Measurements from ENCODE around the gene FARP1. TPM values are rescaled to one million over a fixed set of nuclear protein-coding genes. Genes with fewer than 3 reads are reported as not detected.

The FARP1 gene
- total and polyA plus RNA-seq, 2 of the 13 experiments (the other 11 are each of a cell fraction or from before 2014, with no cell fraction given) = 70.6 to 126 TPM

- peak; percentile 46 for TF ChIP-seq TEAD3 (CRISPR knock-in tag; optimal IDR thresholded peaks at IDR 0.05; ENCODE audit: borderline replicate concordance)
- TF ChIP-seq REST (IDR thresholded peaks at IDR 0.05; ENCODE audit: borderline replicate concordance in 1 of 2, low read depth in 1 of 2, low read length in 2 of 2) = no peak
- no peak; the same call in 1 of the 2 replicates for TF ChIP-seq ARID4A (CRISPR knock-in tag; IDR thresholded peaks at IDR 0.05; ENCODE audit: borderline replicate concordance)
- no peak for TF ChIP-seq ZNF616 (CRISPR knock-in tag; IDR thresholded peaks at IDR 0.05; ENCODE audit: low read depth)
- no peak for TF ChIP-seq ZNF441 (CRISPR knock-in tag; IDR thresholded peaks at IDR 0.05; ENCODE audit: borderline replicate concordance)
- no peak for TF ChIP-seq BCLAF1 (IDR thresholded peaks at IDR 0.05)
- TF ChIP-seq CENPX (CRISPR knock-in tag; IDR thresholded peaks at IDR 0.05) = no peak
- no peak for TF ChIP-seq RBFOX2 (IDR thresholded peaks at IDR 0.05; ENCODE audit: low read depth, low read length)
- no peak for TF ChIP-seq FOXJ3 (CRISPR knock-in tag; IDR thresholded peaks at IDR 0.05; ENCODE audit: borderline replicate concordance)
- TF ChIP-seq NKX3-1 (CRISPR knock-in tag; IDR thresholded peaks at IDR 0.05) = no peak
- TF ChIP-seq PAXIP1 (CRISPR knock-in tag; conservative IDR thresholded peaks at IDR 0.05) = no peak
- TF ChIP-seq MAFG (CRISPR knock-in tag; IDR thresholded peaks at IDR 0.05) = no peak
- TF ChIP-seq RXRB (CRISPR knock-in tag; IDR thresholded peaks at IDR 0.05; ENCODE audit: borderline replicate concordance) = no peak
Observed at GRCh38 chr13:98445340-98446233, 302.7 kb downstream of the FARP1 start (continued).

All from HepG2 (cell line).